HG03175 (cell line): ENCODE measurements around the gene SLC17A1.

Experiments
- ATAC-seq: cut with Tn5 transposase; IDR thresholded peaks from one replicate; pipeline ENCODE4 v1.9.1; 2021; ENCODE audit warnings: mild to moderate bottlenecking, moderate library complexity; ENCODE audit not compliant: unreplicated experiment

Gene SLC17A1, protein sequence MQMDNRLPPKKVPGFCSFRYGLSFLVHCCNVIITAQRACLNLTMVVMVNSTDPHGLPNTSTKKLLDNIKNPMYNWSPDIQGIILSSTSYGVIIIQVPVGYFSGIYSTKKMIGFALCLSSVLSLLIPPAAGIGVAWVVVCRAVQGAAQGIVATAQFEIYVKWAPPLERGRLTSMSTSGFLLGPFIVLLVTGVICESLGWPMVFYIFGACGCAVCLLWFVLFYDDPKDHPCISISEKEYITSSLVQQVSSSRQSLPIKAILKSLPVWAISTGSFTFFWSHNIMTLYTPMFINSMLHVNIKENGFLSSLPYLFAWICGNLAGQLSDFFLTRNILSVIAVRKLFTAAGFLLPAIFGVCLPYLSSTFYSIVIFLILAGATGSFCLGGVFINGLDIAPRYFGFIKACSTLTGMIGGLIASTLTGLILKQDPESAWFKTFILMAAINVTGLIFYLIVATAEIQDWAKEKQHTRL

DNA sequence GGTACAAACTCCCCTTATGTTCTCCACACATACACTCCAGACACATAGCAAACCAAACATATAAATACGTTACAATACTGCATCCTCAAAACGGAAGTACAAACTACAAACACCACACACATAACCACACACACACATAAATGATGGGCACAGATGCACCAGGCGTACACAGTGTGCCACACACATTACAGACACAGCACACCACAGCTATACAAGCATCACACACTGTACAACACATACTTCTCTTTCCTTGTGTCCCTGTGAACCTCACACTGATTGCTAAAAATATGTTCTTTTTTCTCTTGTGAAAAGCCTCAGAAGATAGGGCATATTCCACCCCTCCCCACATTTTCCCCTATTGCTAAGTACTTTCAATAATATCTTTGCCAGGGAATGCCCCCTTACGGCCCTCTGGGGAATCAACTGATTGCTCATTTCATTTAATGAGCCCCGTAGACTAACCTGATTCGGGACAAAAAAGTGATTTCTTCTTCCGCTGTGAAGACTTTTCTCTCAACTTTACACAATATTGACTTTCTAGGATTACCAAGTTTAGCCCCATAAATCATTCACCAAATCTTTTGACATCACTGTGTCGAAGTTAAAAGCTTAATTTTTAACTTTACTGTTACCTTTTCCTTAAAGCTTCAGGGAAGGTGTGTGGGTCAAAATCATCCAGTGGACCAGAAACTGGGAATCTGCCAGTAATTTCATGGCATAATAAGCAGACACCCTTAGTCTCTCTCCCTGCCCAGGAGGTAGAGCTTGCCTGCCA is at the start of gene SLC17A1:
TSS of gene SLC17A1 (minus strand) at position 521 of the 775 bp plus-strand sequence. CDS start 1,495 bp downstream, outside the sequence.
- no peak for ATAC-seq

DNA sequence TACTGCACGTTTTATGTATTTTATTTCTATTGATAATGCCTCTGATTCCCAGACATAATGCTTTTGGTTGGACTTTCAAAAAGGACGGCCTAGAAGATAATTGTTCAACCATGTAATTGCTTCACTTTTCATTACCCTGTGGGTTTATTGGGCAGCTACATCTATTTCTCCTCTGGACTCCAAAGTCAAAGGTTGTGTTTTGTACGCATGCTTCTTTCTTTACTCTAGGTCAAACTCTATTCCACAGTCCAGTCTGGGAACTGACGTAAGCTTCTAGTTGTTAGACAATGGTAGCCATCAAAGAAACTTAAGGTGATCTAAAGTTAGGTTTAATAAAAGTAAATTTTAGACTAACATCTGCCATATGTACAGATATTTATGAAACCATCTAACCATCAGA is 48.7 kb upstream of the SLC17A1 start:
- no peak for ATAC-seq

DNA sequence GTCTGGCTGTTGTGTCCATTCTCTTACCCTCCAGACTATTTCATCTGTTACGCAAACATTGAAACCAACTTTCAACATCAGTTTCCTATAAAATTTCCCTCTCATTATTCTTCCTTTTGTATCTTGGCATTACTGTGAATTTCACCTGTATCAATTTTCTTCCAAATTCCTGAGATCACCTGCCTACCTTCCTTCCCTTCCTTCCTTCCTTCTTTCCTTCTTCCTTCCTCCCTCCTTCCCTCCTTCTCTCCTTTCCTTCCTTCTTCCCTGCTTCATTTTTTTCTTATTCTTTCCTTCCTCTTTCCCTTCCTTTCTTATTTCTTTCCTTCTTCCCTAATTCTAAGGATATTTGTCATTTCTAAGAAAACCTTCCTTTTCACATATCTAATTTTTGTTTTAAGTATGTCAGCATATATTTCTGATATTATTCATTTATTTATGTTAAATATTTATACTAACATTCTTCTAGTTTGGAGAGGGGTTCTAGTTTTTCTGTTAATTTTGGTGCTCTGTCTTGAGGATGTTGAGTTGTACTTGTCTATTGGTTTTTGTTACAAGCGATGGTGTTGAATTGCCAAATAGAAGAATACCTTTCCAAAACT is 47.0 kb upstream of the SLC17A1 start:
- ATAC-seq, result no peak

DNA sequence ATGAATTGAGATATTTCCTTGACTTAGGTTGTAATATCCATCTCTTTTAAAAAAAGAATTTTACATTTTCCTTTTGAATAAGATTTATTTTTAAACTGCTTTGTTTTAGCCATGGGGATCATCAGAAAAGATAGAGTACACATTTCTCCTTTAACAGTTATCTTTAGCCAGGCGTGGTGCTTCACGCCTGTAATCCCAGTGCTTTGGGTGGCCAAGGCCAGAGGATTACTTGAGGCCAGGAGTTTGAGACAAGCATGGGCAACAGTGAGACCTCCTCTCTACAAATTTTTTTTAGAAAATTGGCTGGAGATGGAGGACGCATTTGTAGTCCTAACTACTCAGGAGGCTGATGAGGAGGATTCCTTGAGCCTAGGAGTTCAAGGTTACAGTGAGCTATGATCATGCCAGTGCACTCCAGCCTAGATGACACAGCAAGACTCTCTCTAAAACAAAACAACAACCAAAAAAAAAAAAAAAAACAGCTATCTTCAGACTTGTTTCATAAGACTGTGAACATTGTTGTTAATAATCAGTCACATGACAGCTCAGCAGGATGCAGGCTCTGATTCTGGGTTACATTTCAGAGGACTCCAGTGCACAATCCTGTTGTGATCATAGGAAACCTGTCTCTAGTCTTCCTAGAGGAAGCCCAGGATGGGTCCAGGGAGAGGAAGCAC is 44.2 kb upstream of the SLC17A1 start:
- no peak for ATAC-seq

DNA sequence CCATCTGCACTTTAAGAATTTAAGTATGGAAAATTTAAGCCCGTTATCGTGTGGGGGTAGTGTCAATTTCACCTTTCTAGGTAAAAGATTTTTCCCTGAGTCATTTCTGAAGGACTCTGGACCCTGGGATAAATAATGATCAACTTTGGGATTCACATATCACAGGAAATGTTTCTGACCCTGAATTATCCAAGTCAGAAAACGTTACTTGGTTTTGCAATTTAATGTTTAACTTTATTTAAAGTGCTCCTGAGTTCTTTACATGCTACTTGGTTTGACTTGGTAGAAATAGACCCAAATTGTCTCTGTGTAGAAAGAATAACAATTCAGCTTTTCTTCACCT is 43.7 kb upstream of the SLC17A1 start:
- no peak for ATAC-seq

DNA sequence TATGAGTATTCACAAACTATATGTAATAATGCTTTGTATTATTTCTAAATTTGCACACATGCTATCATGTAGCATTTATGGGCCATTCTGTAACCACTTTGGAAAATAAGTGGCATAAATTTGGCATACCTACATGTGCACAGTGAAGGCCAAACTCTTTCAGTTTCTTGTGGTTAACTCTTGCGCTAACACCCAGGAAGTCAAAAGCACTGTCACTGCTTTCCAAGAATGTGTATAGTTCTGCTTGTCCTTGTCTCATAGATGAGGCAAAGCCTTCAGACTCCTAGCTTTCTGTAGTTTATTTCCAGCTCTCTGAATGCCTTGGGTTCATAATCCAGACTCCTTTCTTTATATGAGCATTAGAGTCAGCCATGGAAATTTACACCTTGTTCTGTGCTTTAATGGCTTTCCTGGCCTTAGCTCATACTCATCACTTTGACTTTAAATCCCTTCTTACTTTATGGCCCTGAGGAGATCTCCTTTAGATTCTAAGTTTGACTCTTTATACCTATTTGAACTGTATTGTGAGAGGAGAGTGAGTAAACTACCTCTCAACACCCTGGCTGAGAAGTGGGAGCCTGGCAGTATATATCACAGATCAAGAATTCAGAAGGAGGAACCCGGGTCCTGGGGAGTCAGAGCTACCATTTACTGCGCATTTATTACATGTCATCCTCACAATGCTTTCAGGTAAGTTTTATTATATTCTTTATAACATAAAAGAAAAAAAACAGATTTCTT is 43.1 kb upstream of the SLC17A1 start:
- ATAC-seq, result no peak

DNA sequence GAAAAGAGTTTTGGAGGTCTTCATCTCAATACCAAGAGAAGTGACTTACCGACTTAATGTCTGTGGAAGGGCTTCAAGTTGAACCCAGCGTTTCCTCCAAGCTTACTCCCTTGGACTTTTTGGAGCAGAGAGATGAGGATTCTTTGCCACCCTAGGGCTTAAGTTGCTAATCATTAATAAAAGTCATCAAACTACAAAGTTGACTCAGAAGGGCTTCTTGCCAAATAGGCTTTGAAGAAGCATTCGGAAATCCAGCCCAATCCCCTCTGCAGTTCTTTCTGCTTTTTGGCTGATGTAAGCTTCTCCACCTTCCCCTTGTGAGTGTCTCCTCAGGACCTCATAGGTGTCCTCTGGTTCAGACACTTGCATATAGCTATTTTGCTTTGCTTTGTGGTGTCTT is 42.3 kb upstream of the SLC17A1 start, which contains the start of gene SLC17A3:
TSS of gene SLC17A3 (minus strand) at position 126 of the 400 bp plus-strand sequence. CDS start 5,856 bp downstream, outside the sequence.
- no peak for ATAC-seq

DNA sequence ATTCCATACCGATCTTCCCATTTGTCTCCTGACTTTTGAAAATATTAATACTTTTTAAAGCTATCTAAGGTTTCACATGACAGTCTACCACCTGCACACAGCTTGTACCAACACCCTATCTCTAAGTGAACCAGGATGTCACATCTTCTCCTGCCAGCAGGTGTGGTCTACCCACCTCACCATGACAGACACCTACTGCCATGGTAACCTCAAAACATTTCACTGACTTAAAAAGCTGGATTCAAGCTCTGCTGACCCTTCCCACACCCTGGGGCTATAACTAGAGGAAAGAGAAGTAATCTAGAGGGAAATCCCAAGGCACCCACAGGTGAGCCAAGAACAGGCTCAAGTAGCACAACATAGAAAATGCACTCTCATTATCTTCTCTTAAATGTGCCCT is 41.0 kb upstream of the SLC17A1 start:
- no peak for ATAC-seq

DNA sequence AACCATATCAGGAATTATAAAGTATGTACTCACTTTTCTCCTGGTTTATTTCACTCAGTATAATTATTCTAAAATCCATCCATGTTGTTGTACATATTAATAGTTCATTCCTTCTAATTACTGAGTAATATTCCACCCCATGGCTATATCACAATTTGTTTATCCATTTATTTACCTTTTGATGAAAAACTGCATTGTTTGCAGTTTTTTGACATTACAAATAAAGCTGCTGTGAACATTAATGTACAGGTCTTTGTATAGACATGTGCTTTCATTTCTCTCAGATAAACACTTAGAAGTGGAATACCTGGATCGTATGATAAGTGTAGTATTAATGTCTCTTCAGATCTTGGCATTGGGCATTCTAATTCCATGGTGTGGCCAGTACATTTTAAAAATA is 38.0 kb upstream of the SLC17A1 start:
- ATAC-seq, result no peak

DNA sequence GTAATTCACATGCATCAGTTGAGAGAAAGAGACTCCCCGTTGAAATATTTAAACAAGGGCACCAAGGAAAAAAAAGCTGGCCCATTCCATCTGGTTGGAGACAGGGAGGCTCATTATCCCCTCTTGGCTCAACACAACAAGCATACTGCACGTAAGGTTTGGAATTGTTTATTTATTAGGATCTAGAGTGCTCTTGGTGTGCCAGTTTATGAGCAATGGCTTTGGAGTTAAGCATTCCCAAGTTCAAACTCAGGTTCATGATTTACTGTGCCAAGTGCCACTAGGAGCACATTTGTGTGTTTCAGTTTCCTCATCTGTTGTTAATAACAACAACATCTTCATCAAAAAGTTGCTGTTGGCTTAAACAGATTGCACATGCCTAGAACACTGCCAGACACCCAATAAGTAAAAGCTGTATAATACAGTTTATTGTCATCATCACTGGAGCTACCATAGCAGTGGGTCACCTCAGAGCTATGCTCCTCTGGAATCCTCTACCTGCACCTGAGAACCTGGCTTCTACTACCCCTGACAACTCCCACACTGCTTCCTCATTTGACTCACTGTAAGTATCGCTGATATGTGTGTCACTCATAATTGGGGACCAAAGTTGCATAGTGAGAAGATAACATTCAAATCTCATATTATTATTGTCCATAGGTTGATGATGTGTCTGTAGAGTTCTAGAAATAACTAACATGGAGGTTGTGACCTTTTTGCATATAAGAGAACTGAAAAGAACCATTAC is 36.8 kb upstream of the SLC17A1 start:
- no peak for ATAC-seq

DNA sequence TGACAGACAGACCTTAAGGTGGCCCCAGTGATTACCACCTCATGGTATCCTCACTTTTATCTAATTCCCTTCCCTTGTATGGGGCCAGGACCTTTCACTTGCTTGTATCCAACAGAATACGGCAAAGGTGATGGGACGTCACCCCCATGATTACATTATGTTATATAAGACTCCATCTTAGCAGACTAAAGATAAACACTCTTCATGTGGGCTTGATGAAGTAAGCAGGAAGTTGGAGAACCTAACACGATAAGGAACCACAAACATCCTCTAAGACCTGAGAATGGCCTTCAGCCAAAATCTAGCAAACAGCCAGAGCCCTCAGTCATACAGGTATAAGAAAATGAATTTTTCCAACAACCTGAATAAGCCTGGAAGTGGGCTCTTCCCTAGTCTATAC is 34.2 kb upstream of the SLC17A1 start:
- no peak for ATAC-seq

DNA sequence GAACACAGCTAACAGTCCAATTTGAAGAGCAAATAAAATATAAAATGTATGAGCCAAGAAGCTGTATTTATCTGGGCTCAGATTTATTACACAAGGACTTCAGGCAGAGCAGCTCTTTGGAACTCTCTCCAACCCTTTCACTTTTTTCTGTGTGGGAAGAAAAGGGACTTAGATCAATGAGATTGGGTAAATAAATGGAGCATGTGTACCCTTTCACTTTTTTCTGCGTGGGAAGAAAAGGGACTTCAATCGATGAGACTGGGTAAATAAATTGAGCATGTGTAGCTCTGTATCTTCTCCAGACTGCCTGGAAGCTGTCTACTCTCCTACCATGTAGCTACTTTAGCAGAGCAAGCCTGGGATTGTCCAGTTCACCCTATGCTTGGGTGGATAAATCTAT is 31.5 kb upstream of the SLC17A1 start:
- ATAC-seq, result no peak

DNA sequence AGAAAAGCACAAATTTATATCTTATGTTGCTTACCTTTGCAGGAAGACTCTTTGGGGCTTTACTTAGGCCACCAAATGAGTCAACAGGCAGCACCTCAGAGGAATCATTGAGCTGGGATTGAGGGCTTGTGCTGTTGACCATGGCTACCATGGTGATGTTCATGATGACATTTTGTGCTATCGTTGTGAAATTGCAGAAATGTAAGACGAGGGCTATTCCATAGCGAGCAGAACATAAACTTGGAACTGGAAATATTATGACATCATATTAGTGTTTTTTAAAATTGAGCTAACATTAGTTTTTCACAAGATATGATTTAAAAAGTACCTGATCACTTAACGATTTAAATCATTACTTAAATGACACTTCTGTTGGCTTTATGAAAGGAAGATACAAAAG is 30.3 kb upstream of the SLC17A1 start:
- ATAC-seq, result no peak

DNA sequence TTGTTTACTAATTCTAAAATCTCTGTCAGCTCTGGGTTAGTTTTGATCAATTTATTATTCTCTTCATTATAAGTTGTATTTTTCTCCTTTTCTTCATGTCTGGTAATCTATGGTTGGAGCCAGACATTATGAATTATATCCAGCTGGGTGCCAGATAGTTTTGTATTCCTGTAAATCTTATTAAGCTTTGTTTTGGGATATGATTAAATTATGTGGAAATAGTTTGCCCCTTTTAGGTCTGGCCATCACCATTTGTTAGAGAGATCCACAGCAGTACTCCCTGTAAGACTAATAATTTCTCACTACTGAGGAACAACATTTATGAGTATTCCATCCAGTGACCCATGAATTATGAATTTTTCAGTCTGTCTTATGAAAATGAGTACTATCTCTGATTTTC is 20.9 kb upstream of the SLC17A1 start:
- ATAC-seq, result no peak

DNA sequence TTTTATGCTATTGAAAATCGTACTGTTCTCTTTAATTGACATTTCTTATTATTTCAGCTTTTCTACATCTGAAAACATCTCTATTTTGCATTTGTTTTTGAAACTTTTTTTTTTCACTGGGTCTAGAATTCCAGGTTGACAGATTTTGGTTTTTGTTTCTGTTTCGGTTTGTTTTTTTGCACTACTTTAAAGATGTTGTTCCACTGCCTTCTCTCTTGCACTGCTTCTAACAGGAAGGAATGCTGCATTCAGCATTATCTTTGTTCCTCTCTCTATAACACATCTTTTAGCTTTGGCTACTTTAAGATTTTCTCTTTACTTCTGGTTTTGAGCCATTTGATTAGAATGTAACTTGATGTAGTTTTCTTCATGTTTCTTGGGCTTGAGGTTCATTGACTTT is 20.1 kb upstream of the SLC17A1 start:
- ATAC-seq, result no peak

DNA sequence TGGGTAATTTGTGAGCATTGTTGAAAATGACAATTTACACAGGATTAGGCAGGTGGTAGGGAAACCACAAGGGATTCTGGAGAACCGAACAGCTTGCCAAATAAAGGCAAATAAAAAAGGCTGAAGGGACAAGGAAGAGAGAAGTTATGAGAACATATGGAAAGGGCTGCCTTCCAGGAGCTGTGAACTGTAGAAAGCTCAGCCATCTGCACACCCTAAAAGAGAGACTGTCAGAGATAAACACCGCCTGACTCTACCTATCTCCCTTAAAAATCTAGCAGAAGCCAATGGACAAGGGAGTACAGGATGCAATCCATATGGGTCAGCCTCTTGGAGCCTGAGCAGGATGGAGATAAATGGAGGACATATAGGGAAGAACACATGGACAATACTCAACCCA is 12.7 kb upstream of the SLC17A1 start:
- ATAC-seq, result no peak

DNA sequence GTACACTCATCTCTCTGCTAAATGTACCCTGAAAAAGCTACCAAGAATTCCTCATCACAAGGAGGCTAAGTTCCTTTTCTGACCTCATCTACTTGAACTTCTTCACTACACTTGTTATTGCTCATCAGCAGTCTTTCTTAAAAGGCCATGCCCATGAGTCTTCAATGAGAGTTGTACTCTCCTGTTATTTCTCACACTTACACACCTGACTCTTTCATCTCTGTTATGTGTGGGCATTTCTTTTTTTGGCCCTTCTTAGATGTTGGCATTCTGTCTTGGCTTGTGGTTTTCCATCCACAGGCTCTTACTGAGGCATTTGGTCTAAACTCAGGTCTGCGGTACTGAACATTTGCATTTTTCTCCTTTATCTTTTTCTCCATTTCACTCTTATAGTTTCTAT is 10.7 kb upstream of the SLC17A1 start:
- no peak for ATAC-seq

DNA sequence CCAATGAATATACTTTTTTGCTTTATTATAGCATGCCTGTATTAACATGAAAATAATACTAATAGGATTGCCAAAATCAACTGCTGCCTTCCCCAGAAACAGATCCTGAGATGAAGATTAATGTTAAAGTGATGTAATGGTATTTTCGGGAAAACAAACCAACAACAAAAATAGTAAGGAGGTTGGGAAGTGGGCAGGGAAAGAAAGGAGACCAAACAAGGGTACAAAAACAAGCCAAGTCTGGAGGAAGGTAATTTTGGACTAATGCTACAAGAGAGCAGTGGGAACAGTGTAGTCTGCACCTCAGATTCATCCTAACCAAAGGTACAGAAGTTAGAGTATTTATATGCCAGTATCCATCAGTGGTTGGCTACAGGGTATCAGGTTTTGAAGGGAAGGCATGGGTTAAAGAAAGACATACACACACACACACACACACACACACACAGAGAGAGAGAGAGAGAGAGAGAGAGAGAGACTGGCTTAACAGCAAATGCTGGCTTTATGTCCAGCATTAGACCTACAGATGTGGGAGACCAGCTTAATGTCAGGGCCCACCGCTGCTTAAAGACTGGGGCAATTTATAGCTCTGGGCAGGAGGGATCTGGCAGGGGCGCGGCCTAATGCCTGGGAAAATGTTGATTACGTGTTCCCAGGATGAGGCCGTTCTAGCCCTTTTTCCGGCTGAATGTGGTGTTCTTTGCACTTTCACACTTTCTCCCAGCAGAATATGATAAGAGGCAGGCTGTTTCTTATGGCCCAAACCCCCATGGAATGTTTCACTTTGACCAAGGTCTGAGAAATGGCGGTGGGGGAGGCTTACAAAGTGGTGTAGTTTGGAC is 3.8 kb upstream of the SLC17A1 start:
- ATAC-seq, result no peak

DNA sequence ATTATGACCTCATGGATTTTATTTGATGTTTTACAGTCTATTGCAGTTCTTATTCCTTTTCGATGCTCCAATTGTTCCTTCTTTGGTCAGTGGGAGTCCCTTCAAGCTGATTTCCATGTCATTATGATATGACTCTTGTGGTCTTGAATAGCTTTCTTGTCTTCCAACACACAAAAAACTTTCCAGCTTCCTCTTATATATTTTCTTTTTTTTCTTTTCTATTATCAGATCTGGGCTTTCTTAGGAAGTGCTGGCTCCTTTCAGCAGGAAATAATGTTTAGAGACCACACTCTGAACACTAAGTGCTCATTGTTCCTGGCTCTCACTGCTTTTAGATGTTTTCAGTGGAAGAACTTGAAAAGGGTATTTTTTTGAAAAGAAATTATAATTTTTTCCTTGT is 3.1 kb upstream of the SLC17A1 start:
- no peak for ATAC-seq
